ENCODE results near the gene IFT74. TPM values are rescaled to one million over a fixed set of nuclear protein-coding genes. Genes with fewer than 3 reads are reported as not detected.
A peak's percentile ranks its signal among the peaks of the same experiment; 100 is the strongest.

The IFT74 gene
- total and polyA plus RNA-seq, 2 donors (not counting 1 experiment from before 2014, with no cell fraction given), result 12.8 to 18.0 TPM

DNA sequence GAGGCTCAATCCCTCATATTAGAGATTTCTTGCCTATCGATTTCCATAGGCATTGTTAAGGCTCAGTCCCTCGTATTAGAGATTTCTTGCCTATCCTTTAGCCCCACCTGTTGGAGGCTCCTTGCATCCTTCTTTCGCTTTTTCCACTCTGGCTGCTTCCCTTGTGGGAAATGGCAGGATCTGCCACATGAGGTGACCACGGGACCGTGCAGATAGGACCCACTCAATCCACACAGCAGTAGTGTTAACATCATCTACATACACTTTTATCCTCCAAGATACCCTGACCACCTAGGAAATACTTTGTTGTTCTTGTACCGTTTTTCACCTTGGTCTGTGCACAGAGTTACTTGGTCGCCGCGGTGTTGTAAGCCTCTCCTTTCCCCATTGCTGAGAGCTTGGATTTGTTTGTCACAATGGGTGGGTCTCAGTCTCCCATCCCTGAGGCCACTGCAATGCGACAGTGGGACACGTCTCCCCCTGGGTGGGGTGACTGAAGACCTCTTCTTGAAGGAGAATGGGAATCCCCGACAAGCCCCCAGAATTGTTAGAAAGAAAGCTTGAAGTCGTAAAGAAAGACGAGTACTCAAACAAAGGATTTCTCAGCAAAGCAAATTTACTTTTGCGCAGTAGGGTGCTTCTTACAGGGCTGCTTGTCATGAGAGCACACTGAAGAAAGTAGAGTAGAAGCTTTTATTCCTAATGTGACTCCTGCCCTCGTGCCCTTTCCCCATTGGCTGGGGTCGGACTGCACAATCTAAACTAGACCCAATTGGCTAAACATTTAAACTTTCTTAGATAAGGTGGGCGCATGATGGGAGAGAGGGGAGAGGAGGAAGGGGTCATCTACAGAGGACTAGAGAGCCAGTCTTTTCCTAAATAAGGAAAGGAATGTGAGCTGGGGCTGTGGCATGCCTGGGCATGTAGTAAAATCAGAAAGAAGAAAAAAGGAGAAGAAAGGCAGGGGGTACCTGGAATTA, 19.8 kb downstream of the IFT74 start:
- DNase-seq (ENCODE audit: low read depth in 2 of 2), result peak; percentile 23 to 51
- no peak overlapping the region for H3K9ac ChIP-seq (ENCODE audit: insufficient read depth, low read length)
- H3K27ac ChIP-seq (ENCODE audit: insufficient read depth, low read length), result no peak overlapping the region
- peak overlapping the region; percentile 47 for H2AFZ ChIP-seq (ENCODE audit: low read length)
- no peaks in the 10 kb centered on the region for H3K36me3 ChIP-seq (ENCODE audit: control insufficient read depth, insufficient read depth, low read length)
- no peaks in the 10 kb centered on the region for H3K9me3 ChIP-seq (ENCODE audit: control insufficient read depth, insufficient read depth, low read depth, low read length)
- no peak overlapping the region for H3K4me3 ChIP-seq (replicated peaks in 1 of 4; ENCODE audit: control extremely low read depth in 1 of 4, insufficient read depth in 1 of 4, low read depth in 3 of 4, low read length in 4 of 4)
- no peaks in the 10 kb centered on the region for H4K20me1 ChIP-seq (ENCODE audit: control insufficient read depth, extremely low read depth, insufficient read depth, low read length)
- H3K79me2 ChIP-seq (ENCODE audit: control insufficient read depth, insufficient read depth, low read length), result no peaks in the 10 kb centered on the region
- H3K27me3 ChIP-seq (ENCODE audit: control insufficient read depth, insufficient read depth, low read length), result no peaks in the 10 kb centered on the region
- no peak for TF ChIP-seq EZH2 (IDR thresholded peaks at IDR 0.05; ENCODE audit: low read length, missing control alignments)
- TF ChIP-seq, protein P1, sequence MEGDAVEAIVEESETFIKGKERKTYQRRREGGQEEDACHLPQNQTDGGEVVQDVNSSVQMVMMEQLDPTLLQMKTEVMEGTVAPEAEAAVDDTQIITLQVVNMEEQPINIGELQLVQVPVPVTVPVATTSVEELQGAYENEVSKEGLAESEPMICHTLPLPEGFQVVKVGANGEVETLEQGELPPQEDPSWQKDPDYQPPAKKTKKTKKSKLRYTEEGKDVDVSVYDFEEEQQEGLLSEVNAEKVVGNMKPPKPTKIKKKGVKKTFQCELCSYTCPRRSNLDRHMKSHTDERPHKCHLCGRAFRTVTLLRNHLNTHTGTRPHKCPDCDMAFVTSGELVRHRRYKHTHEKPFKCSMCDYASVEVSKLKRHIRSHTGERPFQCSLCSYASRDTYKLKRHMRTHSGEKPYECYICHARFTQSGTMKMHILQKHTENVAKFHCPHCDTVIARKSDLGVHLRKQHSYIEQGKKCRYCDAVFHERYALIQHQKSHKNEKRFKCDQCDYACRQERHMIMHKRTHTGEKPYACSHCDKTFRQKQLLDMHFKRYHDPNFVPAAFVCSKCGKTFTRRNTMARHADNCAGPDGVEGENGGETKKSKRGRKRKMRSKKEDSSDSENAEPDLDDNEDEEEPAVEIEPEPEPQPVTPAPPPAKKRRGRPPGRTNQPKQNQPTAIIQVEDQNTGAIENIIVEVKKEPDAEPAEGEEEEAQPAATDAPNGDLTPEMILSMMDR (conservative IDR thresholded peaks at IDR 0.05 in 1 of 2, IDR thresholded peaks at IDR 0.05 in 1 of 2; ENCODE audit: low read depth in 1 of 2, low read length in 2 of 2), result peak; percentile 50 to 52
- H3K4me2 ChIP-seq (ENCODE audit: extremely low read depth, insufficient read depth, low read length), result no peak overlapping the region
- no peaks in the 10 kb centered on the region for H3K4me1 ChIP-seq (ENCODE audit: control insufficient read depth, extremely low read depth, insufficient read depth, low read length)

DNA sequence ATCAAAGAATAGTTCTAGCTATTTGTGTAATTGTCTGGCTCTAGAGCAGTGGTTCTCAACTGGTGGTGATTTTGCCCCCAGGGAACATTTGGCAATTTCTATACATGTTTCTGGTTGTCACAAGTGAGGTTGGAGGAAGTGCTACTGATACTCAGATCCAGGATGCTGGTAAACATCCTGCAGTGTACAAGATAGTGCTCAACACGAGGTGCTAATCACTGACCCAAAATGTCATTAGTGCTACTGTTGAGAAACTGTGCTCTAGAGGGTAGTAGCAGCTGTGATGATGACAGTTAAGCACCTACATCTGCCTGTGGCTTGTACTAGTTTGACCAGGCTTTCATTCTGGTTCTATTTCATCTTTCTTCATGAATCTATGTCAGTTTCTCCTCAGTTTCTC, 27.1 kb downstream of the IFT74 start:
- Histone ChIP-seq H4K20me1 (ENCODE audit: control insufficient read depth, extremely low read depth, insufficient read depth, low read length) (no peaks in the 10 kb centered on the region), H3K9me3 (ENCODE audit: control insufficient read depth, insufficient read depth, low read depth, low read length) (no peaks in the 10 kb centered on the region), H2AFZ (ENCODE audit: low read length) (no peak overlapping the region), H3K27ac (ENCODE audit: insufficient read depth, low read length) (no peak overlapping the region), H3K4me1 (ENCODE audit: control insufficient read depth, extremely low read depth, insufficient read depth, low read length) (no peaks in the 10 kb centered on the region), H3K27me3 (ENCODE audit: control insufficient read depth, insufficient read depth, low read length) (no peaks in the 10 kb centered on the region), H3K4me2 (ENCODE audit: extremely low read depth, insufficient read depth, low read length) (no peak overlapping the region), H3K9ac (ENCODE audit: insufficient read depth, low read length) (no peak overlapping the region), H3K79me2 (ENCODE audit: control insufficient read depth, insufficient read depth, low read length) (no peaks in the 10 kb centered on the region), H3K36me3 (ENCODE audit: control insufficient read depth, insufficient read depth, low read length) (no peaks in the 10 kb centered on the region), H3K4me3 (replicated peaks in 1 of 4; ENCODE audit: control extremely low read depth in 1 of 4, insufficient read depth in 1 of 4, low read depth in 3 of 4, low read length in 4 of 4) (no peak overlapping the region)
- no peak for DNase-seq (ENCODE audit: low read depth in 2 of 2)
- TF ChIP-seq EZH2 (IDR thresholded peaks at IDR 0.05; ENCODE audit: low read length, missing control alignments), result no peak

DNA sequence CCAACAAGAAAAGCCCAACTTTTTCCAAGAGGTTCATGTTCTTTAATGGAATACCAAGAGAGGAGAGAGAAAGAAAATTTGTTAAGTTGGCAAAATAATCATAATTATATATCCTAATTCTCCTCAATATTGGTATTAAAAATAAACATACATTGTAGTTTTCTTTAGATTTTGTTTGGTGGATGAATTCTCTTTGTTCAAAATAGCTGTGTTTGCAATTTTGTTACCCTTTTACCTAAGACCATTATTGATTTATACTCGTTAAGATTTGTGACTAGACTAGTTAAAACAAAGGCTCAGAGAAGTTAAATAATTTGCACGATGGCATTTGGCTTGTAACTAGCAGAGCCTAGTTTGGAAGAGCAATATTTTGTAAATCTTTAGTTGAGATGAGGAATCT, 39.6 kb downstream of the IFT74 start:
- Histone ChIP-seq H3K4me2 (ENCODE audit: extremely low read depth, insufficient read depth, low read length) (no peak overlapping the region), H3K27ac (ENCODE audit: insufficient read depth, low read length) (no peak overlapping the region), H3K27me3 (ENCODE audit: control insufficient read depth, insufficient read depth, low read length) (no peaks in the 10 kb centered on the region), H4K20me1 (ENCODE audit: control insufficient read depth, extremely low read depth, insufficient read depth, low read length) (no peaks in the 10 kb centered on the region), H3K4me3 (replicated peaks in 1 of 4; ENCODE audit: control extremely low read depth in 1 of 4, insufficient read depth in 1 of 4, low read depth in 3 of 4, low read length in 4 of 4) (no peak overlapping the region), H3K9ac (ENCODE audit: insufficient read depth, low read length) (no peak overlapping the region), H3K9me3 (ENCODE audit: control insufficient read depth, insufficient read depth, low read depth, low read length) (no peaks in the 10 kb centered on the region), H2AFZ (ENCODE audit: low read length) (no peak overlapping the region), H3K36me3 (ENCODE audit: control insufficient read depth, insufficient read depth, low read length) (no peaks in the 10 kb centered on the region), H3K79me2 (ENCODE audit: control insufficient read depth, insufficient read depth, low read length) (no peaks in the 10 kb centered on the region), H3K4me1 (ENCODE audit: control insufficient read depth, extremely low read depth, insufficient read depth, low read length) (no peaks in the 10 kb centered on the region)
- no peak for DNase-seq (ENCODE audit: low read depth in 2 of 2)
- TF ChIP-seq, protein P1 (conservative IDR thresholded peaks at IDR 0.05 in 1 of 2, IDR thresholded peaks at IDR 0.05 in 1 of 2; ENCODE audit: low read depth in 1 of 2, low read length in 2 of 2), result no peak
- TF ChIP-seq EZH2 (IDR thresholded peaks at IDR 0.05; ENCODE audit: low read length, missing control alignments), result no peak
